ENCODE results near the gene CAPN1. TPM values are rescaled to one million over a fixed set of nuclear protein-coding genes. Genes with fewer than 3 reads are reported as not detected.

CAPN1 gene
- total and polyA plus RNA-seq, 8 donors = 80.5 to 248 (median 88.0) TPM

DNA sequence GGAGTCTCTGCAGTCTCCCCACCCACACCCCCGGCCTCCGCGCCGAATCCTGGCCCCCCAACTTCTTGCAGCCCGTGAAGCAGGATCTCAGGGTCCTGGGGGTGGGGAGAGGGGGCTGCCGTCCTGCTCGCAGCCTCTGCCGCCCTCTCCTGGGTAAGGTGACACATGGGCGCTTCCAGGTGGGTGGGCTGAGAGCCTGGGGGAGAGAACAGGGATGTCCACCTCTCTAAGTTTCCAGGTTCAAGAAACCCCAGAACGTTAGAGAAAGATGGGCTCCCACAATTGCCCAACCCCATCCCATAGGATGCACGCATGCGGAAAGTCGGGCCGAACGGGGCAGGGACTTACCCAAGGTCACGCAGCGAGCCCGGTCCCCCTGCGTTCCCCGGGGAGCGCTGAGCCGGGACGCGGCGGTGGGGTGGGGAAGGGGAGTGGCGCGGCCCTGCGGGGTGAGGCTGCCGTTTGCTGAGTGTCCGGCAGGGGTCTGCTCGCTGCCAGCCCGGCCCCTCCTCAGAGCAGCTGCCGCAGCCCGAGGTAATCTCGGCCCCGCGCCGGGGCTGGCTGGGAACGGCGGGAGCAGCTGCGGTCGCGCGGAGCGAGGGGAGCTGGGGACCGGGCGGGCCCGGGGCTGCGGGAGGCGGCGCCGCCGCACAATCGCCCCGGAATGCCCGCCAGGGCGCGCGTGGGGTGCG lies 705 bp upstream of the CAPN1 start:
- Histone ChIP-seq H3K36me3 (peaks cover 0 to 28% of the 10 kb centered on the region in 2 donors), H3K27me3 (no peaks in the 10 kb centered on the region), H3K4me1 (peaks cover 4 to 37% of the 10 kb centered on the region in 2 donors), H3K4me3 (peak overlapping the region; percentile 88 to 94), H3K9me3 (no peaks in the 10 kb centered on the region), H3K27ac (peak overlapping the region; percentile 73 to 92)
- TF ChIP-seq, protein P1, sequence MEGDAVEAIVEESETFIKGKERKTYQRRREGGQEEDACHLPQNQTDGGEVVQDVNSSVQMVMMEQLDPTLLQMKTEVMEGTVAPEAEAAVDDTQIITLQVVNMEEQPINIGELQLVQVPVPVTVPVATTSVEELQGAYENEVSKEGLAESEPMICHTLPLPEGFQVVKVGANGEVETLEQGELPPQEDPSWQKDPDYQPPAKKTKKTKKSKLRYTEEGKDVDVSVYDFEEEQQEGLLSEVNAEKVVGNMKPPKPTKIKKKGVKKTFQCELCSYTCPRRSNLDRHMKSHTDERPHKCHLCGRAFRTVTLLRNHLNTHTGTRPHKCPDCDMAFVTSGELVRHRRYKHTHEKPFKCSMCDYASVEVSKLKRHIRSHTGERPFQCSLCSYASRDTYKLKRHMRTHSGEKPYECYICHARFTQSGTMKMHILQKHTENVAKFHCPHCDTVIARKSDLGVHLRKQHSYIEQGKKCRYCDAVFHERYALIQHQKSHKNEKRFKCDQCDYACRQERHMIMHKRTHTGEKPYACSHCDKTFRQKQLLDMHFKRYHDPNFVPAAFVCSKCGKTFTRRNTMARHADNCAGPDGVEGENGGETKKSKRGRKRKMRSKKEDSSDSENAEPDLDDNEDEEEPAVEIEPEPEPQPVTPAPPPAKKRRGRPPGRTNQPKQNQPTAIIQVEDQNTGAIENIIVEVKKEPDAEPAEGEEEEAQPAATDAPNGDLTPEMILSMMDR (IDR thresholded peaks at IDR 0.05) = peak; percentile 35 to 60
- ATAC-seq (peak; percentile 47), DNase-seq (peak; percentile 45 to 91 (median 68))
- intact Hi-C loops (cut with DNase I) = no loop called here

- intact Hi-C loops (cut with DNase I) = no loop called here
- TF ChIP-seq, protein P1 (IDR thresholded peaks at IDR 0.05) = no peak
- peaks cover 4 to 37% of the 10 kb centered on the region in 2 donors for H3K4me1 ChIP-seq
- peak in 2 of 4 donors; percentile 61 to 87 for DNase-seq
- peak overlapping the region; percentile 73 to 92 for H3K27ac ChIP-seq
- peaks cover 0 to 43% of the 10 kb centered on the region in 2 donors for H3K36me3 ChIP-seq
- no peaks in the 10 kb centered on the region for H3K9me3 ChIP-seq
- ATAC-seq = peak; percentile 66
- peak overlapping the region; percentile 88 to 94 for H3K4me3 ChIP-seq
- no peaks in the 10 kb centered on the region for H3K27me3 ChIP-seq
Observed at GRCh38 chr11:65182258-65183170, 786 bp downstream of the CAPN1 start.

GRCh38 chr11:65183201-65183891 lies 1.6 kb downstream of the CAPN1 start:
- H3K36me3 ChIP-seq = peaks cover 0 to 51% of the 10 kb centered on the region in 2 donors
- no peaks in the 10 kb centered on the region for H3K27me3 ChIP-seq
- H3K9me3 ChIP-seq = no peaks in the 10 kb centered on the region
- peak; percentile 30 for ATAC-seq
- peaks cover 4 to 37% of the 10 kb centered on the region in 2 donors for H3K4me1 ChIP-seq
- TF ChIP-seq, protein P1 (IDR thresholded peaks at IDR 0.05) = no peak
- intact Hi-C loops (cut with DNase I) = no loop called here
- peak overlapping the region; percentile 88 to 94 for H3K4me3 ChIP-seq
- peak in 2 of 4 donors; percentile 56 to 76 for DNase-seq
- H3K27ac ChIP-seq = peak overlapping the region; percentile 3 to 92

- peaks cover 0 to 59% of the 10 kb centered on the region in 2 donors for H3K36me3 ChIP-seq
- no peaks in the 10 kb centered on the region for H3K27me3 ChIP-seq
- H3K4me3 ChIP-seq = no peak overlapping the region
- DNase-seq (peak in 1 of 4 donors; percentile 76), ATAC-seq (no peak)
- H3K4me1 ChIP-seq = peaks cover 4 to 37% of the 10 kb centered on the region in 2 donors
- H3K9me3 ChIP-seq = no peaks in the 10 kb centered on the region
- TF ChIP-seq, protein P1 (IDR thresholded peaks at IDR 0.05) = no peak
- no peak overlapping the region for H3K27ac ChIP-seq
- intact Hi-C loops (cut with DNase I) = no loop called here
Observed at GRCh38 chr11:65184146-65184545, 2.4 kb downstream of the CAPN1 start.

Data from left lung (tissue), 10 donors.